Islet precursor cell (in vitro differentiated cells): ENCODE data around the gene LIMS2.

Source experiments
- DNase-seq: peaks from one replicate; pipeline ENCODE4 v3.0.0-alpha.2; 2018

LIMS2 gene

DNA sequence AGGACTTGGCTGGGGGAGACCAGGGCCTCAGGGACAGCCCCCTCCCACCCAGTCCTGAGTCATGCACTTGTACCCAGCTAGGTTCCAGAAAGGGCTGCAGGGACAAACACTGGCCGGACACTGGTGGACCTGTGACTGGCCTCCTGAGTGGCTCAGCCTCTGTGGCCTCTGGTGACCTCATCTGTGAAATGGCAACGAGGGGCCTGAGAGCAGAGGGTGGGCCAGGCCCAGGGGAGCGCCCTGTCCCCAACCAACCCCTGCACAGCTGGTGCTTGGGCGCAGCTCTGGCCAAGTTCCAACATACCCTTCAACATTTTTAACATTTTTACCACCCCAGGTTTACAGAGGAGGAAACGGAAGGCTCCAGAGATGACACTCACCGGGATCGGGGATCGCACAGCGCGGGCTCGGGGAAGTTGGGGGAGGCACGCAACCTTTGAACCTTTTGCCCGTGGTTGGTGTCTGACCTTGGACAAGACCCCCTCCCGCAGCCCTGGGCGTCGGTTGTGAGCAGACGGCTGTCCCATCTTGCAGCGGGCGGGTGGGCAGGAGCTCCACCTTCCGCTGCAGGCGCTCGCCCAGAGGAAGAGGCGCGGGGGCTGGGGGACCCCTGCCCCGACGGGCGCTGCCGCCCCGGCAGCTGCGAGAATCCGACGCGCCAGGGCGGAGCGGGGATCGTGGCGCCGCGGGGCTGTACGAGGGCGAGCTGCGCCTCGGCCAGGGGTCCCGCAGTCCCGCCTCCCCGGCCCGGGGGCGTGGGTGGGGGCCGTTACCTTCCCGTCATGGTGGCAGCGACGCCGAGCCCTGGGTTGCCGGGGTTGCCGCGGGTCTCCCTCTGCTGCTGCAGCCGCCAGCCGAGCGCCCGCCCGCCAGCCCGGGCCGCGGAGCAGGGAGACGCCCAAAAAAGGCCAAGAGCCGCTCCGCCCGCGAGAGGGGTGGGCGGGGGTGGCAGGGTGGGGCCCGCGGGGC lies 805 bp downstream of the LIMS2 start:
- DNase-seq: peak; percentile 68

- peak; percentile 50 for DNase-seq
These were observed 1.9 kb downstream of the LIMS2 start for GRCh38 chr2:127673291-127674069.

GRCh38 chr2:127672341-127673224 lies 2.7 kb downstream of the LIMS2 start:
- peak; percentile 52 for DNase-seq

DNA sequence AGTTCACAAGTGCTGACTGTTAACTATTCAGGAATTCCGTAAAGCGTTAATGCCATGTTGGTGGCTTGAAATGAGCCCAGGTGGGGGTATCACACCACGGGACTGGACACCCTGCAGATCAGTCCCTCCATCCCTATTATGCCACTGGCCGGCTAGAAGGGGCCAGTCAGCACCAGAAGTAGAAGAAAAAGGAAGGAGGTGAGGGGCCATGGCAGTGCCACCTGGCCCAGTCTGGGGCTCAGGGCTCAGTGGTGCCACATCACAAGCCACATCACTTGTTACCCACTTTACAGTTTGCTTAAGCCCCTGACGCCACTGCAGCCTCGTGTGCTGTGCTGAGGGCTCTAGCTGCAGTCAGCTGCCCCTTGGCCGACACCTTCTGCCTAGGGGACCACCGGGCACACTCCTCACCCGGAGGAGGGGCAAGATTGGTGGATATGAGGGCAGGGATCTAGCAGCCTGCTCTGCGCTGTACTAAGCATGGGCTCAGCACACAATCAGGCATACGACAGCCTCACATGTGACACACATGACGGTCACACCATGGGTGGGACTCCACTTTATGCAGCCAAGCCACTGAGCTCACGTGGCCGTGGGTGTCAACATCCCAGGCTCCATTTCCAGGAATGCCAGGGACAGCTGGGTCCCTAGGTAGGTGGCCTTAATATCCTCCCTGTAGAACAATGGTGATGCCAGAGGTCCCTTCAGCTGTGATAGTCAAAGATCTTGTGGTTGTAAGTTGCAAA lies 3.6 kb downstream of the LIMS2 start:
- peak; percentile 40 for DNase-seq

DNA sequence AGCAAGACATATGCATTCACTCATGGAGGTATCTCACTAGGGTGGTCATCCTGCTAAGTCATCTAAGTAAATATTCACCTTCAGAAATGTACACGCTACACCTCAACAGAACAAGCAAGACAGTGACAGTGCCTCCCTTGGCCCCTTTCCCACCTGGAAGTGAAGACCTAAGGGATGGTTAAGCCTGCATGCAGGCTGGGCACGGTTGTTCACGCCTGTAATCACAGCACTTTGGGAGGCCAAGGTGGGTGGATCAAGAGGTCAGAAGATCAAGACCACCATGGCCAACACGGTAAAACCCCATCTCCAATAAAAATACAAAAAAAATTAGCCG lies 4.4 kb downstream of the LIMS2 start:
- no peak for DNase-seq

GRCh38 chr2:127670055-127670956 lies 5.0 kb downstream of the LIMS2 start:
- no peak for DNase-seq

DNA sequence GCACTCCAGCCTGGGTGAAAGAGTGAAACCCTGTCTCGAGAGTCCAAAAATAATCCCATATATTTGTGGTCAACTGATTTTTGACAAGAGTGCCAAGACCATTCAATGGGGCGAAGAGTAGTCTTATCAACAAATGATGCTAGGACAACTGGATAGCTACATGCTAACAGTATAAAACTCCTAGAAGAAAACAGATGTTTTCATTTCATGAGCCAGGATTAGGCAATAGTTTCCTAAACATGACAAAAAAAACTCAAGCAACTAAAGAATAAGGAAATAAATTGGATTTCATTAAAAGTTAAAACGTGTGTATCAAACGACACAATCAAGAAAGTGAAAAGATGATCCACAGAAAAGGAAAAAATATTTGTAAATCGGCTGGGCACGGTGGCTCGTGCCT lies 6.3 kb downstream of the LIMS2 start:
- no peak for DNase-seq

DNA sequence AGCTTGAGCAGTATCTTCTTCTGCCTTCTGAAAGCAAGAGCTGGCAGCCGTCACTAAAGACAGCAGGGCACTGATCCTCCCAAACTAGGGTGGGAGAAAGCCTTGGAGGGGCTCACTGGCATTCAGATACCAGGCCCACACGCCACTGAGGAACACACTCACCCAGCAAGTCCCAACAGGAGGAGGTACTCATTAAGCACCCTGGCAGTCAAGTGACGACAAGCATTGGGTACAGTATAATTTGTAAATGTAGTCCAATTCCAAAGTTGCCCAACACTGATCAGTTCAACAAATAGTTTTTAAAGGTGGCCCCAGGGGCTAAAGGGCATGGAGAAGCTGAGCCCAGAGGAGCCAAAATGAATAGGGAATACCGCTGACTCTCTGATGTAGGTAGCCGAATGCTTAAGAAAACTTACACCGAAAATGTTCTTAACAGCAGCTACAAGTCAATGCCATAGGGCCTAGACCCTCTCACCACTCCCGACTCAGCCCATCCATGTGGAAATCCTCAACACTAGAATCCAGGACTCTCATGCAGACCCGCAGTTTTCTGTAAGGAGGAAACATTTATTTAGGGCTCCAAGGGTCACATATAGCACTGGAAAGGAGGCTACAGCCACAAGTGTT lies 9.9 kb downstream of the LIMS2 start:
- peak; percentile 33 for DNase-seq

DNA sequence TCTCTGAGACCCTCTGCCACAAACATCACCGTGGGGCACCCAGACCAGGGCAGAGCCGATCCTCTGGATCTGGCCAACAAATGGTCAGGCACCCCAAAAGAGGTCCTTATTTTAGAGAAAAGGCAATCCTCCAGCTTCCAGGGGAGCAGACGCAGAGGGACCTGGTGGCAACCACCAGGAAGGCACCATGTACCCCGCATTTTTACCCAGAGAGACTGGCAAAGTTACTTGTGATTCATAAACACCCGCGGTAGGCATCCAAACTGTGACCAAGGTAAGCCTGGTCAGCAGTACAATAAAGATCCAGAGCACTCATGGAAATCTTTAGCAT lies 10.5 kb downstream of the LIMS2 start:
- DNase-seq: no peak

DNA sequence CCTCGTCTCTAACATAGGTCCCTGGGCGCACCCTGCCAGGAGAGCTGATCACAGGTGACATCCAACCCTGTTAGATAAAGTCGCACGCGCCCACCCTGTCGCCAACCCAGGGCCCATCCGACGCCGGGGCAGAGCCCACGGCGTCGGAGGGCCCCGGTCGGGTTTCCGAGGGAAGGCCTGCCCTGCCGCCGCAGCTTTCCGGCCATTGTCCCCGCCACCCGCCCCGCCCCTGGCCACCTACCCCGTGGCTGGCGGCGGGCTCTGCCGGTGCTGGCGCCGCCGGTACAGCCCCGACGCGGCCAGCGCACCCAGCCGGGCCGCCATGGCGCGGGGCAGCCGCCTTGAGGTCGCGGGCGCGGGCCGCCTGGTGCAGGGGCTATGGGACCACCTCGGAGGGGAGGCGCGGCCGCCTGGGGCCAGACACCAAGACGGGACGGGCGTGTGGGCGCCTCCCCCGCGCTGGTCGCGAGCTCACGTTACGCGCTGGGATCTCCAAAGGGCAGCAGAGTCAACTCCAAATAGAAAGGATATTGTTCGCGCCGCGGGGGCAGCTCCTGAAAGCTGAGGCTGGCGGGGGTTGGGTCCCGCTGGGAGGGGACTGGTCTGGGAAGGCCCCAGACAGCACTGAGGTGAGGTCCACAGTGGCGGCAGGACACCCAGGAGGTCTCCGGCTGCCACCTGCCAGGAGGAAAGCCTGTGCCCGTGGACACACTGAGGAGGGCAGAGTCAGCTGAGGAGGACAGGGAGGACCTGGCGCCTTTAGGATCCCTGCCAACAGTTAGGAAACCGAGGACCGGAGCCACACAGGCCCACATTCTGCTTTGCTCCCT lies 11.1 kb downstream of the LIMS2 start:
- DNase-seq: peak; percentile 75

DNA sequence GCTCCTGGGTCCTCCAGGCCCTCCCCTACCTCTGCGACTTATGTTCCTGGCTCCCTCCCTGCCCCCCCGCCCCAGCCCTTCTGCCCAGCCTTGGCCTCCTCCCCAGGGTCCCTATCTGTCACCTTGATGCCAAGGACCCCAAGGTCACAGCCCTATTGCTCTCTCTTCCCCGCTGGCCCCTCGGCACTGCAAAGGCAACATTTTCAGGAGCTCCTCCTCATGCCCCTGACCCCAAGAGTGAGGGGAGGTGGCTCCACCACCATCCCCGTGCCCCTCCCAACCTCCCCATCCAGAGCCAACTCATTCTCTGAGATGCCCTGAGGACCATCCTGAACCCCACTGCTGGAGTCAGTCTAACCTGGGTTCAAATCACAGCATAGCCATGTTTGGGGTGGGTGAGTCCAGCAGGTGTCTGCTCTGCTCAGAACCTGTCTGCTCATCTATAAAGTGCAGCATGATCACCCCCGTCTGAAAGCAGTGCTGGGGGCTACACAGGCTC lies 11.7 kb downstream of the LIMS2 start:
- DNase-seq: no peak

GRCh38 chr2:127662937-127663565 lies 12.3 kb downstream of the LIMS2 start:
- peak; percentile 56 for DNase-seq

DNA sequence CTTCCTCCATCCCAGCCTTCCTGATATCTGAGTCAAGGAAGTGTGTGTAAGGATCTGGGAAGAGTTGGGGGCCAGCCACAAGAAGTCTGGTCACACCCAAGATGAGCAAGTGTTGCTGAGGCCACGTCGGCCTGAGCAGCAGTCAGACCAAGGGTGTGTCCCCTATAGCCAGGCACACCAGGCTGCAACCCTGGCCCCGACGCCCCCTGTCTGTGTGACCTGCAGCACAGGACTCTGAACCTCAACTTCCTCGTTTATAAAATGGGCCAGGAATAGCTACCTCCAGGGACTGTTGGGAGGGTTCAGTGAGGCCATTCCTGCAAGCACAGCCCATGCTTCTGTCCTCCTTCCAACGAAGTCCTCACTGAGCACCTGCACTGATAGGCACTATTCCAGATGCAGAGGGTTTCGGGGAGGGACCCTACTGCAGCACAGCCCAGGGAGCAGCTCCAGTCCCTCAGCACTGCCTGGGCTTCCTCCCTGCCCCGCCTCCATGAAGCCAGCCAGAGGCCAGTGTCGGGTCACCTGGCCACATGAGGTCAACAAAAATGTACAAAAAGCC lies 13.3 kb downstream of the LIMS2 start:
- peak; percentile 51 for DNase-seq

DNA sequence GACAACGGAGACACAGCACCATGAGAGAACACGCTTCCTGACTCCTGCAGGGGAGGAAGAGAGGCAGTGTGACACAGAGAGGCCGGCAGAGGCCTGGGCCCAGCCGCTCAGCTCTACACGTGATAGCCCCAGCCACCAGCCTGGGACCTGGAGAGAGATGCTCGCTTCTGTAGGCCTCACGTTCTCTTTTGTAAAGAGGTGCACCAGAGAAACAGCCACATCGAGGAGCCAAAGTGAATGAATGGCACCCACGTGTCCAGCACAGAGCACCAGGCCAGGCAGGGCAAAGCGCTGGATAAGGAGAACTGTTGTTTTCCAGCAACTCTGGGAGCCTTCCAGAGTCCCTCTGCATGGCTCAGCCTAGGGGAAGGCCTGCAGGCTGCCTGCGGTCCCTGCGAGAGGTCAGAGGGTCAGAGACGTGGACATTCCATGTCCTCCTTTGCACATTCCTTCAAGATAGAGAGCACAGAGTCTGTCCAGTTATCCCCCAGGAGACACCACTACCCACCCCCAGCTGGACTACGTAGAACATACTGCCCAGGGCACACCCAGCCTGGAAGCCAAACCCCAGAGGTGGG lies 14.2 kb downstream of the LIMS2 start:
- DNase-seq: peak; percentile 87

DNA sequence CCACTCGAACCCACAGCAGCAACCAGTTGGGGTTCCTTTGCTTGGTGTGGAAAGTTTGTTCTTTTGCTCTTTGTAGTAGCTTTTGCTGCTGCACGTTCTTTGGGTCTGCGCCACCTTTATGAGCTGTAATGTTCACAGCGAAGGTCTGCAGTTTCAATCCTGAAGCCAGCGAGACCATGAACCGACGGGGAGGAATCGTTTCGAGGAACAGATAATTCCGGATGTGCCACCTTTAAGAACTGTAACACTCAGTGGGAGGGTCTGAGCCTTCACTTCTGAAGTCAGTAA lies 15.1 kb downstream of the LIMS2 start:
- no peak for DNase-seq

DNA sequence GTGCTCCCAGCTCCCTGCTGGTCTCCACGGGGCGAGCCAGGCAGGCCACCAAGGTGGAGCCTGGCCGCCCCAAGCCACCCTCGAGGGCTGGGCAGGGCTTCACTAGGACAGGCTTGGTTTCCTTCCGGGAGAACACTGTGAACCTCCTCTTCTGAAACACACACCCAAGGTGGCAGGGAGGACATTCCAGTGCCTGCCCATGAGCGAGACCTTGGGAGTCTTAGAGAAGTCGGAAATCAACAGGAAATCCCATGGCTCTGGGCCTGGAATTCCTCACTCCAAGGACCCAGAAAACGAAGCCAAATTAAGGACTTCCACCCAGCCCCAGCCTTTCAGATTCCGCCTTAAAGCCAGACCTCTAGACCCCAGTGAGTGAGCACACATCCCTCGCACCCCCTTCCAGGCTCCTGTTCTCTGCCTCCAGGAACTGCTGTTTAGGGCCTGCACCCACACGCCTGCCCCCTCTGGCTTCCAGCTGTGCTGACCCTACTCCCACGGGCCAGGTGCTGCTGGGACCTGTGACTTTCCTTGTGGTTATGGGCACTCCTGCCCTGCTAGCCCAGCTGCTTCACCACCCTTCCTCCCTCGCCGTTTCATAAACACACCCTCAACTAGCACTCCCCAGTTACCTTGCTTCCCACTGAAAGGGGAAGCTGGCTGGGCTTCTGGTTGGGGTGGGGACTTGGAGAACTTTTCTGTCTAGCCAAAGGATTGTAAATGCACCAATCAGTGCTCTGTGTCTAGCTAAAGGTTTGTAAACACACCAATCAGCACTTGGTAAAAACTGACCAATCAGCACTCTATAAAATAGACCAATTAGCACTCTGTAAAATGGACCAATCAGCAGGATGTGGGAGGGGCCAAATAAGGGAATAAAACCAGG lies 15.7 kb downstream of the LIMS2 start:
- no peak for DNase-seq

GRCh38 chr2:127658641-127659407 lies 16.5 kb downstream of the LIMS2 start:
- no peak for DNase-seq
